Fibroblast of lung (primary cell): ENCODE results near the gene FANCF. TPM values are rescaled to one million over a fixed set of nuclear protein-coding genes. Genes with fewer than 3 reads are reported as not detected.
"Not testable (repeated sequence)": the region's sequence is repeated elsewhere in the genome, so short reads cannot be mapped to it uniquely, and the experiment has no call there.

ENCODE experiments used
- DNase-seq, 2 donors: peaks; one replicate each; pipeline versions ENCODE4 v3.0.0 to v3.0.0-alpha.2; 2010; ENCODE audit warnings: low read depth in 2 of 2
- H2AFZ ChIP-seq: 2 replicates; pipeline ENCODE4 v1.5.1; 2012; ENCODE audit warnings: low read length, control low read depth, inconsistent platforms
- H3K27ac ChIP-seq: 2 replicates; pipeline ENCODE4 v1.5.1; 2011; ENCODE audit warnings: low read length, control low read depth; ENCODE audit not compliant: insufficient read depth
- H3K27me3 ChIP-seq: 2 replicates; pipeline ENCODE4 v1.5.1; 2011; ENCODE audit warnings: mild to moderate bottlenecking, low read length; ENCODE audit not compliant: control insufficient read depth, insufficient read depth
- H3K36me3 ChIP-seq: 2 replicates; pipeline ENCODE4 v1.5.1; 2011; ENCODE audit warnings: low read length; ENCODE audit not compliant: control insufficient read depth, insufficient read depth
- H3K4me1 ChIP-seq: 2 replicates; pipeline ENCODE4 v1.5.1; 2011; ENCODE audit warnings: low read length; ENCODE audit not compliant: control insufficient read depth, insufficient read depth; ENCODE audit errors: extremely low read depth
- H3K4me2 ChIP-seq: 2 replicates; pipeline ENCODE4 v1.5.1; 2011; ENCODE audit warnings: low read length, control low read depth; ENCODE audit not compliant: insufficient read depth; ENCODE audit errors: extremely low read depth
- H3K4me3 ChIP-seq, 4 experiments: fragments of 200-600 bp in 1 of 4; sonication (generic) in 1 of 4; replicated peaks in 1 of 4; 2 replicates each; pipeline ENCODE4 v1.5.1; 2011 to 2016; ENCODE audit warnings: low read length in 4 of 4, low read depth in 3 of 4, mild to moderate bottlenecking in 3 of 4, control low read depth in 2 of 4, inconsistent platforms in 1 of 4, mixed read lengths in 1 of 4; ENCODE audit not compliant: insufficient read depth in 1 of 4; ENCODE audit errors: control extremely low read depth in 1 of 4
- H3K79me2 ChIP-seq: 2 replicates; pipeline ENCODE4 v1.5.1; 2012; ENCODE audit warnings: mild to moderate bottlenecking, low read length, inconsistent platforms; ENCODE audit not compliant: control insufficient read depth, insufficient read depth
- H3K9ac ChIP-seq: 2 replicates; pipeline ENCODE4 v1.5.1; 2011; ENCODE audit warnings: mild to moderate bottlenecking, low read length, control low read depth; ENCODE audit not compliant: insufficient read depth
- H3K9me3 ChIP-seq: 2 replicates; pipeline ENCODE4 v1.5.1; 2012; ENCODE audit warnings: low read depth, low read length; ENCODE audit not compliant: control insufficient read depth, insufficient read depth
- H4K20me1 ChIP-seq: 2 replicates; pipeline ENCODE4 v1.5.1; 2011; ENCODE audit warnings: low read length; ENCODE audit not compliant: control insufficient read depth, insufficient read depth; ENCODE audit errors: extremely low read depth
- EZH2 ChIP-seq: IDR thresholded peaks from 2 replicates; pipeline ENCODE4 v1.5.1; 2012; ENCODE audit warnings: low read length, control low read depth, mild to moderate bottlenecking; ENCODE audit errors: missing control alignments
- polyA plus RNA-seq, 2 donors: library from polyadenylated mRNA; depleted of rRNA in 1 of 2; stranded (reverse) in 1 of 2; unstranded in 1 of 2; fragments of >200 nt; gene quantifications; 2 replicates each; pipeline ENCODE4 v1.2.1, GENCODE V29; 2011 to 2012; ENCODE audit warnings: missing spikeins in 1 of 2
- total RNA-seq: library from RNA; depleted of rRNA; stranded (reverse); fragments of >200 nt; gene quantifications from 2 replicates; pipeline ENCODE4 v1.2.1, GENCODE V29; 2014
- TF ChIP-seq, protein P1 (sequence below), 2 donors: IDR thresholded peaks in 1 of 2; conservative IDR thresholded peaks in 1 of 2; 1 replicate in 1 of 2; 2 replicates in 1 of 2; pipeline ENCODE4 v1.5.1; 2011 to 2012; ENCODE audit warnings: low read length in 2 of 2, control low read depth in 1 of 2, inconsistent platforms in 1 of 2, low read depth in 1 of 2, mild to moderate bottlenecking in 1 of 2

Gene FANCF
- total and polyA plus RNA-seq, 2 donors (not counting 1 experiment from before 2014, with no cell fraction given) = 4.9 to 15.9 TPM

GRCh38 chr11:22657101-22657694 is 31.6 kb upstream of the FANCF start:
- Histone ChIP-seq H3K27me3 (no peaks in the 10 kb centered on the region), H3K27ac (no peak overlapping the region), H3K4me3 (no peak overlapping the region), H3K4me1 (no peaks in the 10 kb centered on the region), H3K9ac (no peak overlapping the region), H2AFZ (no peak overlapping the region), H3K9me3 (no peaks in the 10 kb centered on the region), H4K20me1 (no peaks in the 10 kb centered on the region), H3K4me2 (no peak overlapping the region), H3K79me2 (no peaks in the 10 kb centered on the region), H3K36me3 (no peaks in the 10 kb centered on the region)
- DNase-seq = no peak
- TF ChIP-seq EZH2 = no peak

DNA sequence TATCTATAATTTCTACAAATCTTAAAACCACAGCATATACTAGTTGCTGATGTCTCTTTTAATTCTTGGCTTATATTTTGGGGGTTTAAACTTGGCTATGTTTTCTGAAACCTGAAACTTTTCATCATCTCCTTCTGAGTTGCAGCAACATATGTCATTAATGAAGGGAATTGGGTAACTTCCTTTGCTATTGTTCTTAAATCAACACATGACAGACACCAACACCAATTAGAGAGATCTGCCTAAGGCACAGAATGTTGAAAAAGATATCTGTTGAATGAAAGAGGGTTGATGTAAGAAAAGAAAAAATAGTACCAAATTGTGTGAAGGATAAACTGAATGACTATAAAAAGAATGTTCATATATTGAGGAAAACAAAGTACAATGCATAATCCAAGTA is 30.5 kb upstream of the FANCF start:
- H3K9me3 ChIP-seq = no peaks in the 10 kb centered on the region
- H2AFZ ChIP-seq = no peak overlapping the region
- TF ChIP-seq EZH2 = no peak
- TF ChIP-seq, protein P1, sequence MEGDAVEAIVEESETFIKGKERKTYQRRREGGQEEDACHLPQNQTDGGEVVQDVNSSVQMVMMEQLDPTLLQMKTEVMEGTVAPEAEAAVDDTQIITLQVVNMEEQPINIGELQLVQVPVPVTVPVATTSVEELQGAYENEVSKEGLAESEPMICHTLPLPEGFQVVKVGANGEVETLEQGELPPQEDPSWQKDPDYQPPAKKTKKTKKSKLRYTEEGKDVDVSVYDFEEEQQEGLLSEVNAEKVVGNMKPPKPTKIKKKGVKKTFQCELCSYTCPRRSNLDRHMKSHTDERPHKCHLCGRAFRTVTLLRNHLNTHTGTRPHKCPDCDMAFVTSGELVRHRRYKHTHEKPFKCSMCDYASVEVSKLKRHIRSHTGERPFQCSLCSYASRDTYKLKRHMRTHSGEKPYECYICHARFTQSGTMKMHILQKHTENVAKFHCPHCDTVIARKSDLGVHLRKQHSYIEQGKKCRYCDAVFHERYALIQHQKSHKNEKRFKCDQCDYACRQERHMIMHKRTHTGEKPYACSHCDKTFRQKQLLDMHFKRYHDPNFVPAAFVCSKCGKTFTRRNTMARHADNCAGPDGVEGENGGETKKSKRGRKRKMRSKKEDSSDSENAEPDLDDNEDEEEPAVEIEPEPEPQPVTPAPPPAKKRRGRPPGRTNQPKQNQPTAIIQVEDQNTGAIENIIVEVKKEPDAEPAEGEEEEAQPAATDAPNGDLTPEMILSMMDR (conservative IDR thresholded peaks at IDR 0.05 in 1 of 2, IDR thresholded peaks at IDR 0.05 in 1 of 2; ENCODE audit: low read depth in 1 of 2, low read length in 2 of 2) = no peak
- H3K27me3 ChIP-seq = no peaks in the 10 kb centered on the region
- no peak overlapping the region for H3K4me3 ChIP-seq
- no peak overlapping the region for H3K9ac ChIP-seq
- no peaks in the 10 kb centered on the region for H3K36me3 ChIP-seq
- no peaks in the 10 kb centered on the region for H3K79me2 ChIP-seq
- no peaks in the 10 kb centered on the region for H4K20me1 ChIP-seq
- H3K4me1 ChIP-seq = no peaks in the 10 kb centered on the region
- peak in 1 of 2 donors; percentile 11 for DNase-seq
- no peak overlapping the region for H3K4me2 ChIP-seq
- H3K27ac ChIP-seq = no peak overlapping the region

DNA sequence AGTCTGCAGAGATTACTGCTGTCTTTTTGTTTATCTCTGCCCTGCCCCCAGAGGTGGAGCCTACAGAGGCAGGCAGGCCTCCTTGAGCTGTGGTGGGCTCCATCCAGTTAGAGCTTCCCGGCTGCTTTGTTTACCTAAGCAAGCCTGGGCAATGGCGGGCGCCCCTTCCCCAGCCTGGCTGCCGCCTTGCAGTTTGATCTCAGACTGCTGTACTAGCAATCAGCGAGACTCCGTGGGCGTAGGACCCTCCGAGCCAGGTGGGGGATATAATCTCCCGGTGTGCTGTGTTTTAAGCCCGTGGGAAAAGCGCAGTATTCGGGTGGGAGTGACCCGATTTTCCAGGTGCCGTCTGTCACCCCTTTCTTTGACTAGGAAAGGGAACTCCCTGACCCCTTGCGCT is 26.7 kb upstream of the FANCF start:
- H3K27me3 ChIP-seq, H3K9ac ChIP-seq, H3K4me3 ChIP-seq, H3K27ac ChIP-seq, H2AFZ ChIP-seq, DNase-seq, H3K79me2 ChIP-seq, H3K4me1 ChIP-seq, H4K20me1 ChIP-seq, H3K9me3 ChIP-seq, H3K36me3 ChIP-seq, H3K4me2 ChIP-seq: not testable (repeated sequence)

DNA sequence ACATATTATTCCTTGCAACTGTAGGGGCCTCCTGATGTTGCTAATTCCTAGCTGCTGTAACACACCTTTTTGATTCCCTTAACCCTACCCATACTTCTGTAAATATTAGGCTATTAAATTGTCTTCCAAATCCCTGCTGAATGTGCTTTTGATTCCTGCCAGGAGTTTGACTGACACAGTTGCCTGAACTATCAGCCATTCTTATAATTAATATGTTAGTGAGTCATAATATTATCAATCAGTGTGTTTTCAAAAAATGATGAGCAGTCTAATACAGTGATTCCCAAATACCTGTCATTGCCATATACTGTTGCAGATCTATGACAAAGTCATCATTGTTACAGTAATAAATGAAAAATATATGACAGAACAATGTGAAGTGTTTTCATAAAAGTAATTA is 15.9 kb upstream of the FANCF start:
- H3K4me1 ChIP-seq = no peaks in the 10 kb centered on the region
- no peak overlapping the region for H3K9ac ChIP-seq
- H4K20me1 ChIP-seq = no peaks in the 10 kb centered on the region
- no peaks in the 10 kb centered on the region for H3K9me3 ChIP-seq
- no peak overlapping the region for H3K4me2 ChIP-seq
- no peaks in the 10 kb centered on the region for H3K36me3 ChIP-seq
- no peaks in the 10 kb centered on the region for H3K79me2 ChIP-seq
- no peak for TF ChIP-seq EZH2
- TF ChIP-seq, protein P1 (conservative IDR thresholded peaks at IDR 0.05 in 1 of 2, IDR thresholded peaks at IDR 0.05 in 1 of 2; ENCODE audit: low read depth in 1 of 2, low read length in 2 of 2) = no peak
- no peak overlapping the region for H3K4me3 ChIP-seq
- H3K27me3 ChIP-seq = no peaks in the 10 kb centered on the region
- no peak for DNase-seq
- no peak overlapping the region for H3K27ac ChIP-seq
- no peak overlapping the region for H2AFZ ChIP-seq
